ENCODE measurements around the gene CITED4. TPM values are rescaled to one million over a fixed set of nuclear protein-coding genes. Genes with fewer than 3 reads are reported as not detected.

CITED4 gene
- total RNA-seq, 1 donor from 2014 or later, result 7.1 TPM

- H3K4me3 ChIP-seq (ENCODE audit: insufficient read depth, low read depth, low read length), result no peak overlapping the region
- peak; percentile 55 for DNase-seq (ENCODE audit: low read depth)
- H3K9ac ChIP-seq (ENCODE audit: low read length), result no peak overlapping the region
- no peaks in the 10 kb centered on the region for H3K9me3 Mint-ChIP-seq (ENCODE audit: unreplicated experiment)
- peak overlapping the region; percentile 65 for H2AFZ ChIP-seq (ENCODE audit: low read depth, low read length)
- no peak for FAIRE-seq
- H3K79me2 ChIP-seq (ENCODE audit: insufficient read depth, low read length), result no peaks in the 10 kb centered on the region
- no peaks in the 10 kb centered on the region for H3K36me3 Mint-ChIP-seq (ENCODE audit: low read depth, unreplicated experiment)
- H3K4me1 Mint-ChIP-seq (ENCODE audit: low read depth, unreplicated experiment), result peaks cover 20% of the 10 kb centered on the region
- H3K27ac ChIP-seq (ENCODE audit: low read depth, low read length), result peak overlapping the region; percentile 43
- H3K4me3 Mint-ChIP-seq (ENCODE audit: unreplicated experiment), result no peak overlapping the region
- H4K20me1 ChIP-seq (ENCODE audit: insufficient read depth, low read length), result no peaks in the 10 kb centered on the region
- no peaks in the 10 kb centered on the region for H3K27me3 Mint-ChIP-seq (ENCODE audit: low read depth, unreplicated experiment)
- H3K36me3 ChIP-seq (ENCODE audit: insufficient read depth, low read length), result no peaks in the 10 kb centered on the region
- TF ChIP-seq, protein P1, sequence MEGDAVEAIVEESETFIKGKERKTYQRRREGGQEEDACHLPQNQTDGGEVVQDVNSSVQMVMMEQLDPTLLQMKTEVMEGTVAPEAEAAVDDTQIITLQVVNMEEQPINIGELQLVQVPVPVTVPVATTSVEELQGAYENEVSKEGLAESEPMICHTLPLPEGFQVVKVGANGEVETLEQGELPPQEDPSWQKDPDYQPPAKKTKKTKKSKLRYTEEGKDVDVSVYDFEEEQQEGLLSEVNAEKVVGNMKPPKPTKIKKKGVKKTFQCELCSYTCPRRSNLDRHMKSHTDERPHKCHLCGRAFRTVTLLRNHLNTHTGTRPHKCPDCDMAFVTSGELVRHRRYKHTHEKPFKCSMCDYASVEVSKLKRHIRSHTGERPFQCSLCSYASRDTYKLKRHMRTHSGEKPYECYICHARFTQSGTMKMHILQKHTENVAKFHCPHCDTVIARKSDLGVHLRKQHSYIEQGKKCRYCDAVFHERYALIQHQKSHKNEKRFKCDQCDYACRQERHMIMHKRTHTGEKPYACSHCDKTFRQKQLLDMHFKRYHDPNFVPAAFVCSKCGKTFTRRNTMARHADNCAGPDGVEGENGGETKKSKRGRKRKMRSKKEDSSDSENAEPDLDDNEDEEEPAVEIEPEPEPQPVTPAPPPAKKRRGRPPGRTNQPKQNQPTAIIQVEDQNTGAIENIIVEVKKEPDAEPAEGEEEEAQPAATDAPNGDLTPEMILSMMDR (IDR thresholded peaks at IDR 0.05; ENCODE audit: insufficient read depth, low read depth, low read length), result no peak
- TF ChIP-seq EZH2 (IDR thresholded peaks at IDR 0.05; ENCODE audit: insufficient read depth, low read length), result no peak
- H3K27ac Mint-ChIP-seq (ENCODE audit: unreplicated experiment), result peak overlapping the region; percentile 92
- peaks cover 29% of the 10 kb centered on the region for H3K4me1 ChIP-seq (ENCODE audit: insufficient read depth, low read length)
- peak overlapping the region; percentile 50 for H3K4me2 ChIP-seq (ENCODE audit: low read length)
- H3K9me3 ChIP-seq (ENCODE audit: insufficient read depth, low read depth, low read length), result no peaks in the 10 kb centered on the region
- no peaks in the 10 kb centered on the region for H3K27me3 ChIP-seq (ENCODE audit: insufficient read depth, low read length)
Observed at GRCh38 chr1:40901886-40902852, 40.0 kb upstream of the CITED4 start.

DNA sequence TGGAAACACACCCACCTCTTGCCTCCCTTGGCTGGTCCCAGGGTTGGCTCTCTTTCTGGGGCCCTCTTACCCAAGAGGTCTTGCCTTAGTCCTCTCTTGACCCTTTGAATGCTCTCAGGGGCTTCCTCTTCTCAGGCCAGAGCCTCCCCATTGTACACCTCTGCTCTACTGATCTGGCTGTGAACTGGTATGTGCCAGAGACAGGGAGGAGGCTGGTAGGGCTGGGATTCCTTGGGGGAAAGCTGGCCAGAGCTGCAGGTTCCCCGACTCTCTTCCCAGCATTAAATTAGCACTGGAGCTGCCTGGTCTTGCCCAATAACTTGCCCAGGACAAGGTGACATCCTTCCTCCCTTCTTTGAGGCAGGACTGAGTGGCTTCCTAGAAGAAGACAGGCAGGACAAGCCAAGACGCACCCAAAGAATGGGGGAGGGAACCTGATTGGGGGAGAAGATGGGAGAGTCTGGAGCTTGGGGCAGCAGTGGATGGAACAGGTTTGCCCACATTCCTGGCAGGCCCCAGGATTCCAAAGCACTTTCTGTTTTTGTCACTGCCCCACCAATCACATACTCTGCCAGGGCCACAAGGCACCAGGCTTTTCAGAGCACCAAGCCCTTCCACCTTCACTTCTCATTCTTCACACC is 37.2 kb upstream of the CITED4 start:
- no peaks in the 10 kb centered on the region for H3K36me3 Mint-ChIP-seq (ENCODE audit: low read depth, unreplicated experiment)
- Histone ChIP-seq H2AFZ (ENCODE audit: low read depth, low read length) (no peak overlapping the region), H3K4me1 (ENCODE audit: insufficient read depth, low read length) (peaks cover 29% of the 10 kb centered on the region), H3K4me2 (ENCODE audit: low read length) (no peak overlapping the region), H4K20me1 (ENCODE audit: insufficient read depth, low read length) (no peaks in the 10 kb centered on the region), H3K27ac (ENCODE audit: low read depth, low read length) (no peak overlapping the region), H3K4me3 (ENCODE audit: insufficient read depth, low read depth, low read length) (no peak overlapping the region), H3K9me3 (ENCODE audit: insufficient read depth, low read depth, low read length) (peaks cover 8% of the 10 kb centered on the region), H3K79me2 (ENCODE audit: insufficient read depth, low read length) (no peaks in the 10 kb centered on the region), H3K27me3 (ENCODE audit: insufficient read depth, low read length) (no peaks in the 10 kb centered on the region), H3K9ac (ENCODE audit: low read length) (no peak overlapping the region), H3K36me3 (ENCODE audit: insufficient read depth, low read length) (no peaks in the 10 kb centered on the region)
- no peak overlapping the region for H3K4me3 Mint-ChIP-seq (ENCODE audit: unreplicated experiment)
- no peak for DNase-seq (ENCODE audit: low read depth)
- peaks cover 20% of the 10 kb centered on the region for H3K4me1 Mint-ChIP-seq (ENCODE audit: low read depth, unreplicated experiment)
- H3K27ac Mint-ChIP-seq (ENCODE audit: unreplicated experiment), result no peak overlapping the region
- H3K9me3 Mint-ChIP-seq (ENCODE audit: unreplicated experiment), result peaks cover 10% of the 10 kb centered on the region
- TF ChIP-seq, protein P1 (IDR thresholded peaks at IDR 0.05; ENCODE audit: insufficient read depth, low read depth, low read length), result no peak
- no peak for TF ChIP-seq EZH2 (IDR thresholded peaks at IDR 0.05; ENCODE audit: insufficient read depth, low read length)
- no peak for FAIRE-seq
- no peaks in the 10 kb centered on the region for H3K27me3 Mint-ChIP-seq (ENCODE audit: low read depth, unreplicated experiment)
